Cardiac fibroblast (primary cell): ENCODE results near the gene MTUS2.
A peak's percentile ranks its signal among the peaks of the same experiment; 100 is the strongest.

Source experiments
- DNase-seq, 2 donors: peaks; one replicate each; pipeline versions ENCODE4 v3.0.0 to v3.0.0-alpha.2; 2010; ENCODE audit warnings: low read depth in 2 of 2
- H3K4me3 ChIP-seq, 2 donors: replicated peaks in 1 of 2; 1 replicate in 1 of 2; 2 replicates in 1 of 2; pipeline ENCODE4 v1.5.1; 2011; ENCODE audit warnings: low read depth in 2 of 2, low read length in 2 of 2, mild to moderate bottlenecking in 2 of 2, moderate library complexity in 1 of 2
- TF ChIP-seq, protein P1 (sequence below): IDR thresholded peaks from one replicate; pipeline ENCODE4 v1.5.1; 2011; ENCODE audit warnings: low read depth, mild to moderate bottlenecking, low read length, inconsistent platforms

The MTUS2 gene

GRCh38 chr13:29111446-29111845 lies 291.3 kb downstream of the MTUS2 start:
- TF ChIP-seq, protein P1, sequence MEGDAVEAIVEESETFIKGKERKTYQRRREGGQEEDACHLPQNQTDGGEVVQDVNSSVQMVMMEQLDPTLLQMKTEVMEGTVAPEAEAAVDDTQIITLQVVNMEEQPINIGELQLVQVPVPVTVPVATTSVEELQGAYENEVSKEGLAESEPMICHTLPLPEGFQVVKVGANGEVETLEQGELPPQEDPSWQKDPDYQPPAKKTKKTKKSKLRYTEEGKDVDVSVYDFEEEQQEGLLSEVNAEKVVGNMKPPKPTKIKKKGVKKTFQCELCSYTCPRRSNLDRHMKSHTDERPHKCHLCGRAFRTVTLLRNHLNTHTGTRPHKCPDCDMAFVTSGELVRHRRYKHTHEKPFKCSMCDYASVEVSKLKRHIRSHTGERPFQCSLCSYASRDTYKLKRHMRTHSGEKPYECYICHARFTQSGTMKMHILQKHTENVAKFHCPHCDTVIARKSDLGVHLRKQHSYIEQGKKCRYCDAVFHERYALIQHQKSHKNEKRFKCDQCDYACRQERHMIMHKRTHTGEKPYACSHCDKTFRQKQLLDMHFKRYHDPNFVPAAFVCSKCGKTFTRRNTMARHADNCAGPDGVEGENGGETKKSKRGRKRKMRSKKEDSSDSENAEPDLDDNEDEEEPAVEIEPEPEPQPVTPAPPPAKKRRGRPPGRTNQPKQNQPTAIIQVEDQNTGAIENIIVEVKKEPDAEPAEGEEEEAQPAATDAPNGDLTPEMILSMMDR: no peak
- DNase-seq: peak in 1 of 2 donors; percentile 2

DNA sequence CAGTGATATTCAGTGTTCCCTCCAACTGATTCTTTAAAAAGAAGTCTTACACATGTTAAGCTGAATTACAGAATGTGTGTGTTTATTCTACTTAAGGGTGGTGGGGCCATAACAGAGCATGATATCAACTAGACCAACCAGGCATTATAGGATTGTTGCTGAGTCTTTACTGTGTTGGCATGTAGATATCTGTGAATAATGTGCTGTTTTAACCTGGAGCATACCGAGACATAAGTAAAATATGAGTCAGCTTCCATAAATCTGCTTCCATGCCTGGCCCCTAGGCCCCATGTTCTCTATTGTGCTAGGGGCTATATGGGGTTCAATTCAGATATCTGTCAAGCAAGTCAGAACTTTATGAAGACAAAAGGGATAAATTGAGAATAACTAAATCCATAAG lies 295.7 kb downstream of the MTUS2 start:
- DNase-seq: no peak
- TF ChIP-seq, protein P1: no peak
- H3K4me3 ChIP-seq: no peak overlapping the region

More at GRCh38 chr13:29111446-29111845, 291.3 kb downstream of the MTUS2 start:
- no peak overlapping the region for H3K4me3 ChIP-seq

GRCh38 chr13:29117663-29118062 lies 297.5 kb downstream of the MTUS2 start:
- DNase-seq: no peak
- TF ChIP-seq, protein P1: no peak
- no peak overlapping the region for H3K4me3 ChIP-seq

- no peak for DNase-seq
- TF ChIP-seq, protein P1: no peak
- no peak overlapping the region for H3K4me3 ChIP-seq
Measured at GRCh38 chr13:29118471-29118870, 298.3 kb downstream of the MTUS2 start.

GRCh38 chr13:29125191-29125933 lies 305.2 kb downstream of the MTUS2 start:
- no peak overlapping the region for H3K4me3 ChIP-seq
- TF ChIP-seq, protein P1: no peak
- DNase-seq: no peak

GRCh38 chr13:29125934-29126424 lies 305.8 kb downstream of the MTUS2 start:
- TF ChIP-seq, protein P1: no peak
- no peak for DNase-seq

More at GRCh38 chr13:29125934-29126424, 305.8 kb downstream of the MTUS2 start:
- no peak overlapping the region for H3K4me3 ChIP-seq
